Smooth muscle cell (in vitro differentiated cells): ENCODE results near the gene UNC13C. TPM values are rescaled to one million over a fixed set of nuclear protein-coding genes. Genes with fewer than 3 reads are reported as not detected.

Experiments
- DNase-seq: peaks from one replicate; lab custom pipeline; 2025; ENCODE audit not compliant: unreplicated experiment; lab: John Stamatoyannopoulos, UW
- H2AFZ ChIP-seq: fragments of 200-600 bp; sonication (generic); 2 replicates; pipeline ENCODE4 v1.6.0; 2016; ENCODE audit warnings: antibody characterized with exemption, low read depth, mild to moderate bottlenecking
- H3F3A ChIP-seq: fragments of 200-600 bp; sonication (generic); 2 replicates; pipeline ENCODE4 v1.6.0; 2017; ENCODE audit warnings: antibody characterized with exemption, low read depth
- H3K27ac ChIP-seq: fragments of 200-600 bp; sonication (generic); 2 replicates; pipeline ENCODE4 v1.5.1; 2016; ENCODE audit warnings: low read depth, mild to moderate bottlenecking
- H3K27me3 ChIP-seq: fragments of 200-600 bp; sonication (generic); 2 replicates; pipeline ENCODE4 v1.6.1; 2016; ENCODE audit warnings: low read depth, mild to moderate bottlenecking
- H3K36me3 ChIP-seq: fragments of 200-600 bp; sonication (generic); 2 replicates; pipeline ENCODE4 v1.5.1; 2016; ENCODE audit warnings: low read depth
- H3K4me1 ChIP-seq: fragments of 200-600 bp; sonication (generic); 2 replicates; pipeline ENCODE4 v1.5.1; 2016; ENCODE audit warnings: low read depth
- H3K4me2 ChIP-seq: fragments of 200-600 bp; sonication (generic); 2 replicates; pipeline ENCODE4 v1.6.0; 2016; ENCODE audit warnings: mild to moderate bottlenecking
- H3K4me3 ChIP-seq: fragments of 200-600 bp; sonication (generic); 2 replicates; pipeline ENCODE4 v1.5.1; 2016; ENCODE audit warnings: mild to moderate bottlenecking
- H3K79me2 ChIP-seq: fragments of 200-600 bp; sonication (generic); 2 replicates; pipeline ENCODE4 v1.6.0; 2016; ENCODE audit warnings: low read depth, mild to moderate bottlenecking
- H3K9ac ChIP-seq: fragments of 200-600 bp; sonication (generic); 2 replicates; pipeline ENCODE4 v1.6.0; 2016; ENCODE audit warnings: low read depth
- H3K9me3 ChIP-seq: fragments of 200-600 bp; sonication (generic); replicated peaks from 2 replicates; pipeline ENCODE4 v1.5.1; 2016; ENCODE audit warnings: low read depth
- H4K20me1 ChIP-seq: fragments of 200-600 bp; sonication (generic); 2 replicates; pipeline ENCODE4 v1.6.0; 2016; ENCODE audit warnings: low read depth
- WGBS: methylation state at CpG from one replicate; pipeline ENCODE4 v1.1.7; 2016; ENCODE audit warnings: low lambda C conversion rate; 5-methylcytosine and 5-hydroxymethylcytosine counted together
- polyA plus RNA-seq: library from polyadenylated mRNA; unstranded; fragments of >200 nt; fragmentation: Nextera tagmentation; extraction: Ambion mirVana; gene quantifications from 2 replicates; pipeline ENCODE4 v1.2.1, GENCODE V29; 2016
- total RNA-seq: library from RNA; depleted of rRNA; stranded (reverse); fragments of >200 nt; gene quantifications from 2 replicates; pipeline ENCODE4 v1.2.3, GENCODE V29; 2014
- TF ChIP-seq, protein P1 (sequence below): fragments of 200-600 bp; sonication (generic); IDR thresholded peaks from 2 replicates; pipeline ENCODE4 v1.5.1; 2017; ENCODE audit warnings: borderline replicate concordance, mild to moderate bottlenecking, antibody characterized with exemption; ENCODE audit not compliant: insufficient read depth, poor library complexity, severe bottlenecking

The UNC13C gene
- total and polyA plus RNA-seq, 2 experiments from 2014 or later: 0.85 to 4.0 TPM

DNA sequence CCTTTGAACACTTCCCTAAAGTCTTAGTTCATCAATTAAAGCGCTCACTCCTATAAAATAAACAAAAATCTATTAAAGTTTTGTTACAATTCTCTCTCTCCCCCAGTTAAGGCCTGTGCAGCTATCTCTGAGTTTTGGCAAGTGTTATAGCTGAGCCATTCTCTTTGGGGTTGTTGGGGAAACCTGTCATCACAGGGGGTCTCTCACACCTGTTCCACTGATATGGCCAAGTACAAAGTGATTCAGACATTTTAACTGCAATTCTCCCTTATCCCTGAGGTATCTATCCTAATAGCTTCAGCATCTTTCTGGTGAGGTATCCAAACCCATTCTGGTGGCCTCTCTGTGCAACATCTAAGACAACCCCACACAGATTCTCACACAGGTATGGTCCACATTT lies 116.4 kb downstream of the UNC13C start:
- TF ChIP-seq, protein P1, sequence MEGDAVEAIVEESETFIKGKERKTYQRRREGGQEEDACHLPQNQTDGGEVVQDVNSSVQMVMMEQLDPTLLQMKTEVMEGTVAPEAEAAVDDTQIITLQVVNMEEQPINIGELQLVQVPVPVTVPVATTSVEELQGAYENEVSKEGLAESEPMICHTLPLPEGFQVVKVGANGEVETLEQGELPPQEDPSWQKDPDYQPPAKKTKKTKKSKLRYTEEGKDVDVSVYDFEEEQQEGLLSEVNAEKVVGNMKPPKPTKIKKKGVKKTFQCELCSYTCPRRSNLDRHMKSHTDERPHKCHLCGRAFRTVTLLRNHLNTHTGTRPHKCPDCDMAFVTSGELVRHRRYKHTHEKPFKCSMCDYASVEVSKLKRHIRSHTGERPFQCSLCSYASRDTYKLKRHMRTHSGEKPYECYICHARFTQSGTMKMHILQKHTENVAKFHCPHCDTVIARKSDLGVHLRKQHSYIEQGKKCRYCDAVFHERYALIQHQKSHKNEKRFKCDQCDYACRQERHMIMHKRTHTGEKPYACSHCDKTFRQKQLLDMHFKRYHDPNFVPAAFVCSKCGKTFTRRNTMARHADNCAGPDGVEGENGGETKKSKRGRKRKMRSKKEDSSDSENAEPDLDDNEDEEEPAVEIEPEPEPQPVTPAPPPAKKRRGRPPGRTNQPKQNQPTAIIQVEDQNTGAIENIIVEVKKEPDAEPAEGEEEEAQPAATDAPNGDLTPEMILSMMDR: no peak
- H3K4me1 ChIP-seq: no peaks in the 10 kb centered on the region
- H4K20me1 ChIP-seq: no peaks in the 10 kb centered on the region
- H3K9me3 ChIP-seq: no peaks in the 10 kb centered on the region
- H2AFZ ChIP-seq: no peak overlapping the region
- 59% methylated on average over 1 of the region's 1 CpG for WGBS
- no peak overlapping the region for H3K4me2 ChIP-seq
- H3K79me2 ChIP-seq: no peaks in the 10 kb centered on the region
- no peaks in the 10 kb centered on the region for H3K36me3 ChIP-seq
- H3K4me3 ChIP-seq: no peak overlapping the region
- H3F3A ChIP-seq: no peaks in the 10 kb centered on the region
- no peaks in the 10 kb centered on the region for H3K27me3 ChIP-seq
- H3K9ac ChIP-seq: no peak overlapping the region
- DNase-seq: no peak
- H3K27ac ChIP-seq: no peak overlapping the region

DNA sequence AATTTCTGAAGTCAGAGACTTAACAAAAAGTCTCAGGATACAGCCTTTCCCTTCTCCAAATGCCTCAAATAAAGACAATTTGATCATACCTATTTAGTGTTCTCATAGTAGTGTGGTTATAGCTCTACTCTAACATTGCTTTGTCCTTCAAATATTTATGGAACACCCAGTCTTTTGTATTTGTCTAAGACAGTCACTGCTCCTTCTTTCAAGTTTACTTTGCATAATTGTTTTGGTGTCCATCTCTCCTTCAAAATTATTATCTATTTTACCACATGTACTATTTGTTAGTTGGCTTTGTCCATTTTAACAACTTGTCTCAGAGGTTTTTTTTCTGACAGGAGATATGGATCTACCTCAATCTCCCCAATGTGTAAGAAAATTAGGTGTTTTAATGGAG lies 118.8 kb downstream of the UNC13C start:
- Histone ChIP-seq H3K9me3 (no peaks in the 10 kb centered on the region), H3K9ac (no peak overlapping the region), H4K20me1 (no peaks in the 10 kb centered on the region), H3K79me2 (no peaks in the 10 kb centered on the region), H3K4me2 (no peak overlapping the region), H3K36me3 (no peaks in the 10 kb centered on the region), H3K27me3 (no peaks in the 10 kb centered on the region), H2AFZ (no peak overlapping the region), H3K4me3 (no peak overlapping the region), H3K4me1 (no peaks in the 10 kb centered on the region), H3F3A (no peaks in the 10 kb centered on the region), H3K27ac (no peak overlapping the region)
- TF ChIP-seq, protein P1: no peak
- DNase-seq: no peak

DNA sequence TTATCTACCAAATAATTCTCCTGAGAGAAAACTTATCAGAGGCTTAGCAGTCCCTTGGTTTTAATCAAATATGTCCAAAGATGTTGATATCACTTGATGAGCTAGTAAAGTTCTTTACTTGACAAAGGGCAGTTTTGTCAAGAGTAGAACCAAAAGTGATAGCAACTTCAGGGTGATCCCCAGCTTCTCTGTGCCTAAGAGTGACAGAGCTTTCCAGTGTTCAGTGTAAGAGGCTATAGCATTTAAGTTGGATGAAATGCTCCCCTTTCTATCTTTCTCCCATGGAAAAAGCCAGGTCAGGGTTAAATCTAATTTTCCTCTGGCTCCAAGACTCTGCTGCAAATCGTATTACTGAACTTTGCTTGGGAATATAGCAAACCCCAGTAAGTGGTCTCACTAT lies 120.8 kb downstream of the UNC13C start:
- H4K20me1 ChIP-seq: no peaks in the 10 kb centered on the region
- H3K4me3 ChIP-seq: no peak overlapping the region
- H3K27me3 ChIP-seq: no peaks in the 10 kb centered on the region
- WGBS: 67% methylated on average over 1 of the region's 1 CpG
- no peak overlapping the region for H3K27ac ChIP-seq
- no peaks in the 10 kb centered on the region for H3K4me1 ChIP-seq
- H3F3A ChIP-seq: no peaks in the 10 kb centered on the region
- H3K4me2 ChIP-seq: no peak overlapping the region
- no peaks in the 10 kb centered on the region for H3K9me3 ChIP-seq
- H3K36me3 ChIP-seq: no peaks in the 10 kb centered on the region
- H3K9ac ChIP-seq: no peak overlapping the region
- no peaks in the 10 kb centered on the region for H3K79me2 ChIP-seq
- no peak overlapping the region for H2AFZ ChIP-seq
- TF ChIP-seq, protein P1: no peak
- DNase-seq: no peak

DNA sequence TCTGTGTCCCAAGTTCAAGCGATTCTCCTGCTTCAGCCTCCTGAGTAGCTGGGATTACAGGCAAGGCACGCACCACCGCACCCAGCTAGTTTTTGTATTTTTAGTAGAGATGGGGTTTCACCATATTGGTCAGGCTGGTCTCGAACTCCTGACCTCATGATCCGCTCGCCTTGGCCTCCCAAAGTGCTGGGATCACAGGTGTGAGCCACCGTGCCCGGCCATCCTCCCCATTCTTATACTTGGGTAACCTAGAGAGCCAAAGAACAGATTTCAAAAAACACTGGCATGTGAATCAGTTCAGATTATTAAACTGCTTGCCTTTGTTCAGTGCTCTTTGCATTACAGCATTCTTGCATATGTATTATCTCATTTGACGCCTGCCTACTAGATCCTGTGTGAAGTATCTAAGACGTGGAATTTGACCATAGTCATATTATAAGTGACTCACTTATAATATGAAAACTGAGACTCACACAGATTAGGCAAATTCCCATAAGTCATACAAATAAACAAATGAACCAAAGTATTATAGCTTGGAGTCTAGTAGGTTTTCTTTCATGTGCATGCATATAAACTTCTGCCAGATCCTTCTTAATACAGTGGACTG lies 123.5 kb downstream of the UNC13C start:
- no peaks in the 10 kb centered on the region for H3F3A ChIP-seq
- H3K4me1 ChIP-seq: no peaks in the 10 kb centered on the region
- no peak overlapping the region for H3K9ac ChIP-seq
- H4K20me1 ChIP-seq: no peaks in the 10 kb centered on the region
- no peak overlapping the region for H3K4me2 ChIP-seq
- H3K9me3 ChIP-seq: no peaks in the 10 kb centered on the region
- H3K4me3 ChIP-seq: no peak overlapping the region
- H2AFZ ChIP-seq: no peak overlapping the region
- TF ChIP-seq, protein P1: no peak
- 70% methylated on average over 10 of the region's 10 CpGs for WGBS
- no peaks in the 10 kb centered on the region for H3K27me3 ChIP-seq
- H3K36me3 ChIP-seq: no peaks in the 10 kb centered on the region
- DNase-seq: no peak
- no peaks in the 10 kb centered on the region for H3K79me2 ChIP-seq
- H3K27ac ChIP-seq: peak overlapping the region; percentile 78
